Ascending aorta (tissue), 2 donors: ENCODE measurements around the gene HM13. TPM values are rescaled to one million over a fixed set of nuclear protein-coding genes. Genes with fewer than 3 reads are reported as not detected.

ENCODE experiments used
- DNase-seq, 2 donors: peaks; one replicate each; pipeline ENCODE4 v3.0.0-alpha.2; 2019; ENCODE audit warnings: low spot score in 2 of 2
- H3K27ac ChIP-seq, 2 donors: fragments of 200-600 bp; sonication (generic); one replicate each; pipeline ENCODE4 v1.5.1; 2016 to 2017; ENCODE audit warnings: mild to moderate bottlenecking in 1 of 2
- H3K27me3 ChIP-seq: fragments of 200-600 bp; sonication (generic); one replicate; pipeline ENCODE4 v1.5.1; 2017
- H3K36me3 ChIP-seq, 2 donors: fragments of 200-600 bp; sonication (generic); one replicate each; pipeline ENCODE4 v1.5.1; 2016
- H3K4me1 ChIP-seq, 2 donors: fragments of 200-600 bp; sonication (generic); one replicate each; pipeline ENCODE4 v1.5.1; 2016 to 2017; ENCODE audit warnings: mild to moderate bottlenecking in 1 of 2
- H3K4me3 ChIP-seq, 2 donors: fragments of 200-600 bp; sonication (generic); one replicate each; pipeline ENCODE4 v1.5.1; 2016 to 2017; ENCODE audit warnings: mild to moderate bottlenecking in 1 of 2
- H3K9me3 ChIP-seq, 2 donors: fragments of 200-600 bp; sonication (generic); one replicate each; pipeline ENCODE4 v1.5.1; 2016
- intact Hi-C: fragments of 100-400 bp; cut with DNase I; formaldehyde crosslinking; loops from one replicate; pipeline ENCODE4 v1.15.1; 2023
- total RNA-seq: library from RNA; depleted of rRNA; stranded (reverse); fragments of >200 nt; gene quantifications from one replicate; pipeline ENCODE4 v1.1.0, GENCODE V29; 2016
- TF ChIP-seq, protein P1 (sequence below), 3 experiments: fragments of 200-600 bp in 2 of 3; fragments of 450-650 bp in 1 of 3; sonication (generic) in 2 of 3; IDR thresholded peaks; one replicate each; pipeline ENCODE4 v1.5.1; 2016 to 2019; ENCODE audit warnings: antibody characterized with exemption in 3 of 3, mild to moderate bottlenecking in 1 of 3, moderate library complexity in 1 of 3

HM13 gene
- total RNA-seq, 1 donor from 2014 or later: 84.9 TPM

DNA sequence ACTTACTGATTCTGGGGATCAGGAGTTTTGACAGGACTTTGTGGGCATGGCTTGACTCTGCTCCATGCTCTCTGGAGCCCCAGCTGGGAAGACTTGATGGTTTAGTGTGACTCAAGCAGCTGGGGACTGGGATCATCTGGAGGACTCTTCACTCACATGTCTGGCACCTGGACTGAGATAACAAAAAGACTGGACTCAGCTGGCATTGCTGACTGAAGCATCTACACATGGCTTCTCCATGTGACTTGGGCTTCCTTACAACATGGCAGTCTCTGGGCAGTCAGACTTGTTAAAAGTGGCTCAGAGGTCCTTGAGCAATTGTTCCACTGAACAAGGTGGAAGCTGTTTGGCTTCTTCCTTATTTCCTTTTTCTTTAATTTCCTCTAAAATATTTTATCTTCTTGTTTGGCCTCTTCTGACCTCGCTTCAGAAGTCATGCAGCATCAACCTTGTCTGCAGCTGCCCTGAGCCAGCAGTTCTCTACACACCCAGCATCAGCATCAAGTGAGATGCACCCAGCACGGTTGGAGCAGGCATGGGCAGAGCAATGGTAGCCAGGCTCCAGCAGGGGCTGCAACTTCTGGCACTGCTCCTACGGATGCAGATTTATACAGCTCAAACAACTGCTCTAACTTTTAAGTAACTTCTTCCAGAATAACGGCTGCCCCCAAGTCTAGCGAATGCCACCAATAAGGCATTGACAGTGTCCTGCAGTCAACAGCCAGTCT is 5.6 kb upstream of the HM13 start:
- Histone ChIP-seq H3K4me1 (no peaks in the 10 kb centered on the region), H3K9me3 (no peaks in the 10 kb centered on the region), H3K27ac (no peak overlapping the region), H3K36me3 (no peaks in the 10 kb centered on the region), H3K27me3 (no peaks in the 10 kb centered on the region), H3K4me3 (no peak overlapping the region)
- intact Hi-C loops: no loop called here
- TF ChIP-seq, protein P1, sequence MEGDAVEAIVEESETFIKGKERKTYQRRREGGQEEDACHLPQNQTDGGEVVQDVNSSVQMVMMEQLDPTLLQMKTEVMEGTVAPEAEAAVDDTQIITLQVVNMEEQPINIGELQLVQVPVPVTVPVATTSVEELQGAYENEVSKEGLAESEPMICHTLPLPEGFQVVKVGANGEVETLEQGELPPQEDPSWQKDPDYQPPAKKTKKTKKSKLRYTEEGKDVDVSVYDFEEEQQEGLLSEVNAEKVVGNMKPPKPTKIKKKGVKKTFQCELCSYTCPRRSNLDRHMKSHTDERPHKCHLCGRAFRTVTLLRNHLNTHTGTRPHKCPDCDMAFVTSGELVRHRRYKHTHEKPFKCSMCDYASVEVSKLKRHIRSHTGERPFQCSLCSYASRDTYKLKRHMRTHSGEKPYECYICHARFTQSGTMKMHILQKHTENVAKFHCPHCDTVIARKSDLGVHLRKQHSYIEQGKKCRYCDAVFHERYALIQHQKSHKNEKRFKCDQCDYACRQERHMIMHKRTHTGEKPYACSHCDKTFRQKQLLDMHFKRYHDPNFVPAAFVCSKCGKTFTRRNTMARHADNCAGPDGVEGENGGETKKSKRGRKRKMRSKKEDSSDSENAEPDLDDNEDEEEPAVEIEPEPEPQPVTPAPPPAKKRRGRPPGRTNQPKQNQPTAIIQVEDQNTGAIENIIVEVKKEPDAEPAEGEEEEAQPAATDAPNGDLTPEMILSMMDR (IDR thresholded peaks at IDR 0.05): no peak
- no peak for DNase-seq

DNA sequence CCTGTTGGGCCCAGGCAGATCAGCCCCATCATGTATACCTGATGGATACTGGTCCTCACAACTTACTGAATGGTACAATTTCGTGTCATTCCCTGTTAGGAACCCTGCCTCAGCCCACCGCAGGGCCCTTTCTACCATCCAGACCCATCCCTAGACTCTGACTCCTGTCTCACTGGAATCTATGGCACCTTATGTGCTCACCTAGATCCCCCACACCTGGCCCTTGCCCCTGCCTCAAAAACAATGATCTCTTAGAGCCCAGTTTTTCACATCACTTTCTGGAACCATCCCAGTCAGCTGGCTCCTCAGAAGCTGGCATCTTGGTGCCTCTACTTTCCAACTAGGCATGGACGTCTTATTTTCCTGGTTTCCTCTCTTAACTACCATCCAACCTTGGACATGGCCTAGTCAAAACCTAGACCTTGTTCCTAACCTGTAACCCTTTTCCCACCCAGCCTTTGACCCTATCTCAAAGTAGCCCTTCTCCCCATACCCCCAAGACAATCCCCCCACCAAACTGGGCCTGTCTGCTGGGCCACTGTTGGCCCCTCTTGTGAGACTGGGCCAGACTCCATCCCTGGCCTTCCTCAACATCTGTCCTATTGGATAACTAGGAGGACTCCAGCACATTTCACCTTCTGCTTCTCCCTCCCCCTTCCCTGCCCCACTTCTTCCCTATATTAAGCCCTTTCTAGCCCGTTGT is 981 bp downstream of the HM13 start:
- no peak for DNase-seq
- TF ChIP-seq, protein P1 (IDR thresholded peaks at IDR 0.05): no peak
- intact Hi-C loops: loop anchor here (2.0 kb wide), 1 partner anchor 32 kb away; a partner anchor contains a TSS
- H3K4me1 ChIP-seq: peaks cover 18 to 29% of the 10 kb centered on the region in 2 donors
- no peaks in the 10 kb centered on the region for H3K27me3 ChIP-seq
- peaks cover 3 to 4% of the 10 kb centered on the region in 2 donors for H3K36me3 ChIP-seq
- no peaks in the 10 kb centered on the region for H3K9me3 ChIP-seq
- H3K4me3 ChIP-seq: peak overlapping the region; percentile 85 to 96
- H3K27ac ChIP-seq: peak overlapping the region; percentile 72 to 87

DNA sequence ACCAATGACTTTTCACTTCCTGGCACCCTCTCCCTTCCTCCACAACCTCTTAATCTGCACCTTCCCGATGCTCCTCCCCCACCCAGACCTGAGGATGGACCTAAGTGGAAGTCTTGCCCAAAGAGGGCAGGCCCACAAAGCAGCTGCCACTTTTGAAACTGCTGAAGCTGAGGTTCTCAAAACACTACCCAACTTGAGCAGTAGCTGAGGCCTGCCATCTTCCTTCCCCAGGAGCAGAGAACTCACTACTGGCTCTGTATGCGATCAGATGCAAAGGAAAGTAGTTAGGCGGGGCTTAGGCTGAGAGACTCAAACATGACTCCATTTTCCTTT is 1.5 kb downstream of the HM13 start:
- TF ChIP-seq, protein P1 (IDR thresholded peaks at IDR 0.05): no peak
- H3K27me3 ChIP-seq: no peaks in the 10 kb centered on the region
- DNase-seq: no peak
- peaks cover 3 to 4% of the 10 kb centered on the region in 2 donors for H3K36me3 ChIP-seq
- no peaks in the 10 kb centered on the region for H3K9me3 ChIP-seq
- peak overlapping the region; percentile 85 to 96 for H3K4me3 ChIP-seq
- peak overlapping the region; percentile 17 to 72 for H3K27ac ChIP-seq
- peaks cover 18 to 29% of the 10 kb centered on the region in 2 donors for H3K4me1 ChIP-seq
- intact Hi-C loops: loop anchor here (2.0 kb wide), 1 partner anchor 31 kb away; a partner anchor contains a TSS

DNA sequence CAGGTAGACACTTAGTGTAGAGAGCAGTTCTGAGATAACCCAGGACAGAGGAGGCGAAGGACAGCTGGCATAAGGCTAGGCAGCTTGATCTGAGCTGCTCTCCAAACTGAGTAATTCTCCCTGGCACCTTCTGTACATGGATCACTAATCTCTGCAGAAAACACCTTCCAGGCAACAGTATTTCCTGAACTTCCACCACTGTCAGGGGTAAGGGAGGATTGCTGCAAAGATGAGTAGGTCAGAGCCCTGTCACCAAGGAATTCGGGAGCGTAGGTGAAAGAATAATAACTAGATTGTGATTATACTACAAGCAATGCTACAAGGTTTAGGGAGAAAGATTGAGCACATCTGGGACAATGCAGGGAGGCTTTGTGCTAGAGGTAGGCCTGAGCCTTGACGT is 1.9 kb downstream of the HM13 start:
- Histone ChIP-seq H3K4me1 (peaks cover 18 to 29% of the 10 kb centered on the region in 2 donors), H3K27ac (peak overlapping the region in 1 of 2 donors; percentile 17), H3K9me3 (no peaks in the 10 kb centered on the region), H3K27me3 (no peaks in the 10 kb centered on the region), H3K36me3 (peaks cover 4% of the 10 kb centered on the region in 2 donors), H3K4me3 (peak overlapping the region; percentile 85 to 96)
- DNase-seq: no peak
- intact Hi-C loops: no loop called here
- TF ChIP-seq, protein P1 (IDR thresholded peaks at IDR 0.05): no peak

DNA sequence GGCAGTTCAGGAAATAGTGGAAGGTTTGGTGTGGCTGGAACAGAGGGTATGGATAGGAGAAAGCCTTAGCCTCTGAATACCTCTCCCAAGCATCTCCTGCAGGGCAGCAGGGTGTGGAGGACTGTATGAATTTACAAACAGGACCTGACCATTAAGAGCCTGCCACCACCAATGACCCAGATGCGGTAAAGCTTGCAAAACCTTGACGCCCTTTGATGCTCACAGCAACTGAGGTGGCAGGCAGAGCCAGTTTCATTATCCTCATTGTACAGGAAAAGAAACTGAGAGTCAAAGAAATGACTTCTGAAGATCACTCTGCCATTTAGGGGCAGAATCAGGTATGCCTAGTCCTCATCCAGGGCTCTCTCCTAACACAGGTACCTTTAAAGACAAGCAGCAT is 2.4 kb downstream of the HM13 start:
- H3K27ac ChIP-seq: no peak overlapping the region
- TF ChIP-seq, protein P1 (IDR thresholded peaks at IDR 0.05): no peak
- H3K36me3 ChIP-seq: peaks cover 4 to 5% of the 10 kb centered on the region in 2 donors
- no peaks in the 10 kb centered on the region for H3K9me3 ChIP-seq
- H3K4me3 ChIP-seq: peak overlapping the region in 1 of 2 donors; percentile 85
- no peak for DNase-seq
- intact Hi-C loops: no loop called here
- H3K27me3 ChIP-seq: no peaks in the 10 kb centered on the region
- peaks cover 18 to 29% of the 10 kb centered on the region in 2 donors for H3K4me1 ChIP-seq
